Esophagus squamous epithelium (tissue), 5 donors: ENCODE measurements around the gene PERP. TPM values are rescaled to one million over a fixed set of nuclear protein-coding genes. Genes with fewer than 3 reads are reported as not detected.

Experiments
- DNase-seq: peaks from one replicate; lab custom pipeline; 2025; lab: John Stamatoyannopoulos, UW
- H3K27ac ChIP-seq, 4 donors: fragments of 200-600 bp; sonication (generic); one replicate each; pipeline ENCODE4 v1.5.1; 2016 to 2019; ENCODE audit warnings: mild to moderate bottlenecking in 1 of 4
- H3K27me3 ChIP-seq, 4 donors: fragments of 200-600 bp; sonication (generic); 1 replicate in 3 of 4; 2 replicates in 1 of 4; pipeline versions ENCODE4 v1.5.1 to v1.6.0; 2017 to 2021; ENCODE audit warnings: antibody characterized with exemption in 1 of 4
- H3K36me3 ChIP-seq, 3 donors: fragments of 200-600 bp; sonication (generic); one replicate each; pipeline ENCODE4 v1.5.1; 2016 to 2019
- H3K4me1 ChIP-seq, 3 donors: fragments of 200-600 bp; sonication (generic); one replicate each; pipeline ENCODE4 v1.5.1; 2017 to 2019
- H3K4me3 ChIP-seq, 4 donors: fragments of 200-600 bp; sonication (generic); 1 replicate in 3 of 4; 2 replicates in 1 of 4; pipeline ENCODE4 v1.5.1; 2016 to 2019; ENCODE audit warnings: mild to moderate bottlenecking in 2 of 4, moderate library complexity in 1 of 4
- H3K9me3 ChIP-seq, 3 donors: fragments of 200-600 bp; sonication (generic); one replicate each; pipeline ENCODE4 v1.5.1; 2016 to 2019
- CTCF ChIP-seq, 6 experiments: fragments of 450-650 bp in 4 of 6; fragments of 200-600 bp in 2 of 6; sonication (generic) in 2 of 6; IDR thresholded peaks; one replicate each; pipeline ENCODE4 v1.5.1; 2016 to 2019; ENCODE audit warnings: antibody characterized with exemption in 6 of 6, mild to moderate bottlenecking in 4 of 6, moderate library complexity in 4 of 6
- POLR2A ChIP-seq, 4 donors: fragments of 450-650 bp; IDR thresholded peaks; one replicate each; pipeline ENCODE4 v1.6.1; 2017; ENCODE audit warnings: antibody characterized with exemption in 4 of 4, mild to moderate bottlenecking in 4 of 4, moderate library complexity in 3 of 4
- WGBS, 2 donors: methylation state at CpG; one replicate each; pipeline ENCODE4 v1.1.5; 2018; 5-methylcytosine and 5-hydroxymethylcytosine counted together
- intact Hi-C: fragments of 100-400 bp; cut with DNase I; formaldehyde crosslinking; loops from one replicate; pipeline ENCODE4 v1.15.0; 2022
- total RNA-seq, 4 donors: library from RNA; depleted of rRNA; stranded (reverse); fragments of >200 nt; gene quantifications; one replicate each; pipeline ENCODE4 v1.1.0, GENCODE V29; 2016
- donor health status: DM: yes; HTN: yes; CAD: no.

Gene PERP
- total RNA-seq, 4 donors from 2014 or later: 586 to 976 (median 833) TPM

- Histone ChIP-seq H3K27ac (peak overlapping the region; percentile 73 to 99 (median 98)), H3K36me3 (peaks cover 0 to 23% (median 0%) of the 10 kb centered on the region in 3 donors), H3K9me3 (no peaks in the 10 kb centered on the region), H3K4me3 (peak overlapping the region; percentile 1 to 83 (median 75)), H3K27me3 (peaks cover 0 to 6% (median 0%) of the 10 kb centered on the region in 4 donors), H3K4me1 (peaks cover 0 to 73% (median 6%) of the 10 kb centered on the region in 3 donors)
- 32 to 53% methylated on average over 10 of the region's 10 CpGs for whole genome bisulfite sequencing, 2 donors
- TF ChIP-seq CTCF (IDR thresholded peaks at IDR 0.05) (no peak), POLR2A (IDR thresholded peaks at IDR 0.05) (no peak)
- no peak for DNase-seq
- intact Hi-C loops: no loop called here
These were observed 5.1 kb downstream of the PERP start for GRCh38 chr6:138101946-138102731.

DNA sequence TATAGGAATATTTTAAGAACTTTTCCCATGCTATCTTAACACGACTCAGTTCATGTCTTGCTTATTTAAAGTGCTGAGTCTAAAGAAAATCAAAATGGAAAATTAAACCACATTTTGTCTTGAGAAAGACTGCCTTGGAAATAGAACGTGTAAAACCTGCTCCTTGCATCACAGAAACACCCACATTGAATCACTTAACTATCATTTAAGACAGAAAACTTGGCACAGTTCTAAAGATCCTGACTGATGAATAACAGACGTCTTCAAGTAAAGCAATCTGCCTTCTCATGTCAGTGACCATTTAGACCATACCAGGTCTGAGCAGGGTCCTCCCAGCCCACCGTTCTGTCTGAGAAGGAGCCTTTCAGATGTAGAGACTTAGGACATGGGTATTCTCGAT lies 7.4 kb downstream of the PERP start:
- Histone ChIP-seq H3K27me3 (no peaks in the 10 kb centered on the region), H3K36me3 (peaks cover 9 to 46% (median 10%) of the 10 kb centered on the region in 3 donors), H3K4me1 (peaks cover 0 to 89% (median 6%) of the 10 kb centered on the region in 3 donors), H3K4me3 (peak overlapping the region in 3 of 4 donors; percentile 3 to 83 (median 23)), H3K27ac (peak overlapping the region; percentile 47 to 99 (median 98)), H3K9me3 (no peaks in the 10 kb centered on the region)
- intact Hi-C loops: no loop called here
- WGBS, 2 donors: 33 to 35% methylated on average over 5 of the region's 5 CpGs
- TF ChIP-seq POLR2A (IDR thresholded peaks at IDR 0.05) (no peak), CTCF (IDR thresholded peaks at IDR 0.05) (no peak)
- DNase-seq: no peak

DNA sequence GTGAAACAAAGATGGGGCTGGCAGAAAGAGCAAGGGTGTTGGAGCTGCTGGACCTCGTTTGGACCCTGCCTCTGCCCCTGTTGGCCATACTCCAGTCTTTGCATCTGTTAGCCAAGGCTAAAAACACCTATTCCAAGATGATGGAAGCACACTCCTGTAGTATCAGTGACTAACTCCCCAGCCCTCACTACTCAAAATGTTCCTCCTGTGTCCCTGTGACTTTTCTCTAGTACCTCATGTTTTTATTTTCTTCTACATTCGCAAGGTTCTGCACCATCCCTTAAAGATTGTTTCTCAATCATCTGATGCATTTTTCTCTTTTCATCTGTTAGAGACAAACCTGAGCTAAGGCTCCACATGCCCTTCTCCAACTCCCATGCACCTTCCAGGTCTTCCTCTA lies 8.9 kb downstream of the PERP start:
- Histone ChIP-seq H3K9me3 (no peaks in the 10 kb centered on the region), H3K27me3 (no peaks in the 10 kb centered on the region), H3K4me1 (peaks cover 0 to 99% (median 6%) of the 10 kb centered on the region in 3 donors), H3K36me3 (peaks cover 9 to 62% (median 10%) of the 10 kb centered on the region in 3 donors), H3K27ac (peak overlapping the region; percentile 39 to 99 (median 98)), H3K4me3 (no peak overlapping the region)
- no peak for DNase-seq
- WGBS, 2 donors: 76 to 83% methylated on average over 2 of the region's 2 CpGs
- intact Hi-C loops: no loop called here
- TF ChIP-seq POLR2A (IDR thresholded peaks at IDR 0.05) (no peak), CTCF (IDR thresholded peaks at IDR 0.05) (no peak)

DNA sequence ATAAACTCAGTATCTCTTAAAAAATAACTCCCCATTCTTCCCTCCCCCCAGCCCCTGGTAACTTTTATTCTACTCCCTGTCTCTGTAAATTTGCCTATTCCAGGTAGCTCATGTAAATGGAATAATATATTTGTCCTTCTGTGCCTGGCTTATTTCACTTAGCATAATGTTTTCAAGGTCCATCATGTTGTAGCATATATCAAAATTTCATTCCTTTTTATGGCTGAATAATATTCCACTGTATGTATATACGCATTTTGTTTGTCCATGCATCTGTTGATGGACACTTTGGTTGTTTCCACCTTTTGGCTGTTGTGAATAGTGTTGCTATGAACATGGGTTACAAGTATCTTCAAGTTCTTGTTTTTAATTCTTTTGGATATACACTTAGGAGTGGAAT lies 13.0 kb downstream of the PERP start:
- H3K36me3 ChIP-seq: peaks cover 9 to 92% (median 15%) of the 10 kb centered on the region in 3 donors
- peaks cover 0 to 99% (median 12%) of the 10 kb centered on the region in 3 donors for H3K4me1 ChIP-seq
- DNase-seq: no peak
- peak overlapping the region in 2 of 4 donors; percentile 27 to 99 for H3K27ac ChIP-seq
- intact Hi-C loops: no loop called here
- no peak overlapping the region for H3K4me3 ChIP-seq
- WGBS, 2 donors: 85 to 91% methylated on average over 1 of the region's 1 CpG
- no peaks in the 10 kb centered on the region for H3K27me3 ChIP-seq
- no peak for TF ChIP-seq POLR2A (IDR thresholded peaks at IDR 0.05)
- TF ChIP-seq CTCF (IDR thresholded peaks at IDR 0.05): no peak
- no peaks in the 10 kb centered on the region for H3K9me3 ChIP-seq

DNA sequence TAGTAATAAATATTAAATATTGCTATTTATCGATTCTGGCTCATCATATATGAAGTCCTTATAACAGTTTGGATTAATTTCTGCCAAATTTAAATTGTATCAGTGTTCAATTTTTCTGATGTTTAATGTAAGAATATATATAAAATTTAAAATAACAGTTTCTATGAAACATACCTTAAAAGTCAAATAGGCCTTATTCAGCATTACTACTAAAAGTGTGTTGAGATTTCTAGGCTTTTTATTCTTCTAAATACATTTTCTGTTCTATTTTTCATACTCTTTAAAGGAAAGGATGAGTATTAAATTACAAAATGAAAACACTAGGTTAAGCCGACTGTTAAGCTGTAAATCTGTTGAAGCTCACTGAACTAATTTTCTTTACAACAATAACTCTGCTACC lies 13.6 kb downstream of the PERP start:
- intact Hi-C loops: no loop called here
- WGBS, 2 donors: 87 to 90% methylated on average over 2 of the region's 2 CpGs

More for the DNA sequence above, 13.6 kb downstream of the PERP start:
- peaks cover 0 to 99% (median 10%) of the 10 kb centered on the region in 3 donors for H3K4me1 ChIP-seq
- H3K9me3 ChIP-seq: no peaks in the 10 kb centered on the region
- no peak for DNase-seq
- TF ChIP-seq CTCF (IDR thresholded peaks at IDR 0.05) (no peak), POLR2A (IDR thresholded peaks at IDR 0.05) (no peak)
- H3K36me3 ChIP-seq: peaks cover 9 to 93% (median 15%) of the 10 kb centered on the region in 3 donors
- no peak overlapping the region for H3K4me3 ChIP-seq
- no peaks in the 10 kb centered on the region for H3K27me3 ChIP-seq
- peak overlapping the region in 2 of 4 donors; percentile 27 to 99 for H3K27ac ChIP-seq
